Heart left ventricle (tissue), 13 donors: ENCODE measurements around the gene GIMAP6.

Experiments
- CTCF ChIP-seq, 12 donors: fragments of 200-600 bp; sonication (generic) in 4 of 12; IDR thresholded peaks; one replicate each; pipeline versions ENCODE4 v1.5.0 to v1.8.0; 2018 to 2022; ENCODE audit warnings: antibody characterized with exemption in 12 of 12, mild to moderate bottlenecking in 5 of 12
- POLR2A ChIP-seq, 2 donors: fragments of 450-650 bp; IDR thresholded peaks; one replicate each; pipeline ENCODE4 v1.6.1; 2017; ENCODE audit warnings: antibody characterized with exemption in 2 of 2, mild to moderate bottlenecking in 2 of 2, moderate library complexity in 2 of 2
- donor health status: ischemic (EF 13 %, LVEDD 7.1; RV severe dilation, severe dysfunction).
- donor health status: DM: no; HTN: yes; CAD: no.
- donor health status: DM: no; HTN: no; CAD: no.
- donor health status: ischemic (EF 25% LVEDD 6.9; RV normal size, moderate dysfunction).
- donor health status: ischemic (EF 25% LVEDD 5.7; RV mildly dilated, moderate dysfunction).
- donor health status: ischemic (EF 35%, LVEDD 5.7; RV mildly dilated, moderate dysfunction).
- donor health status: nonischemic (EF 11% LVEDD 7.7; RV severe dilation, severe dysfunction).
- donor health status: DM: yes; HTN: yes; CAD: no.
- donor health status: PGD.
- donor health status: ischemic (EF 29% LVEDD 5.4; RV normal size, mild dysfunction).
- donor health status: nonischemic (EF 23%, LVEDD 6.1; RV moderate dilation, normal function).

GRCh38 chr7:150620061-150620460, 12.1 kb downstream of the GIMAP6 start:
- TF ChIP-seq POLR2A (IDR thresholded peaks at IDR 0.05) (no peak), CTCF (IDR thresholded peaks at IDR 0.05) (no peak)
